HG02852 (cell line): ENCODE measurements around the gene LHX6.

Experiments used
- ATAC-seq: cut with Tn5 transposase; IDR thresholded peaks from one replicate; pipeline ENCODE4 v1.9.1; 2021; ENCODE audit warnings: mild to moderate bottlenecking, moderate library complexity; ENCODE audit not compliant: unreplicated experiment

Gene LHX6

GRCh38 chr9:122192914-122193525 is 35.7 kb downstream of the LHX6 start:
- ATAC-seq: no peak

- ATAC-seq: no peak
Observed at GRCh38 chr9:122192261-122192875, 36.4 kb downstream of the LHX6 start.

GRCh38 chr9:122191584-122191983 is 37.2 kb downstream of the LHX6 start:
- ATAC-seq: no peak

DNA sequence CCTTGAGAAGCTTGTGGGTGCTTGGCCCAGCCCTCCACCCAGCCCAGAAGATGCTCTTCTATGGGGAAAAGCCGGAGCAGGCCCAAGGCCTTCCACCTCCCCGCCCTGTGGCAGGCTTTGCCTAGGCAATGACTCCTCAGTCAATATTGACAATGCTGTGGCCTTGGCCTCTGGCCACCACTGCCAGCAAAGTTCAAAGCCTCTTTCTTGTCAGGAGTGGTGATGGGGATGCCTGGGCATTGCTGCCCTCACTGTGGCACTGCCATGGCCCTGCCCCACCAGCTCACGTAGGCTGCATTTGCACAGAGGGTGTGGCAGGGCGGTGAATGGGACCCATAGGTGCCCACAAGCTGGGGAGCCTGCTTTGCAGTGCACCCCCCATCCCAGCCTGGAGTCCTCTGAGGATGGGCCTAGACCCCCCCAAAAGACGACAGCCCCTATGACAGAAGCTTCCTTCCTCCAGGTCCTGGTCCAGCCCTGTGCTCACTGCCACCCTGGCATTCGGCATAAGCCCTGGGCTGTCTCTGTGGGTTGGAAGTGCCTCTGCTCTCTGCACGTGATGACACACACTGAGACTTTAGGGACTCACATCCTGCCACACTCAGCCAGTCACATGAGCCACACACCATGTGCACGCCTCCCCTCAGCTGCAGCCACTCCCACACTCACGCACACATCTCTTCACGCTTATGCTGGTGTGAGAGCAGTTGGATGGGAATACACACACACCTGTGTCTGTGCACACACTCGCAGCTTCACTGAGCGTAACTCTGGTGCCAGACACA is 38.0 kb downstream of the LHX6 start:
- no peak for ATAC-seq

DNA sequence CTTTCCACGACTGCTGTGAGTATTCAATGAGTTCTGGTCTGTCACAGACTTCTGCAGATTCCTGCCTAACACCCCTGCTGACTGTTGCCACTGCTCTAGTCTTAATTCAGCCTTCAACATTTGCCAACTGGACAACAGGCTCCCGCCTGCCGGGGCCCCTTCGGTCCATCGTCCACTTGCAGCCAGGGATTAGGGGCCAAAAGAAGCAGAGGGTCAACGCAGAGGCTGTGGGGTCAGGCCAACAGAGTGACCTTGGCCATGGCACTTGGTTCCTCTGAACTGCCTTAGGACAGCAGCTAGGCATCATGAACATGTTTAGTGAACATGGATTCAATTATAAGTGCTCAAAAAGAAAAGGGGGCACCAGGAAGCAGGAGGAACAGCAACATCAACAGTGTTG is 40.4 kb downstream of the LHX6 start:
- no peak for ATAC-seq

- ATAC-seq: no peak
Observed at GRCh38 chr9:122186777-122187470, 41.8 kb downstream of the LHX6 start.

- no peak for ATAC-seq
Observed at GRCh38 chr9:122186301-122186700, 42.5 kb downstream of the LHX6 start.

GRCh38 chr9:122184551-122184950 is 44.2 kb downstream of the LHX6 start:
- ATAC-seq: no peak

- ATAC-seq: no peak
Observed at GRCh38 chr9:122183501-122183900, 45.3 kb downstream of the LHX6 start.

- ATAC-seq: no peak
Observed at GRCh38 chr9:122180633-122181032, 48.1 kb downstream of the LHX6 start.

- ATAC-seq: no peak
Observed at GRCh38 chr9:122179690-122180074, 49.1 kb downstream of the LHX6 start.

DNA sequence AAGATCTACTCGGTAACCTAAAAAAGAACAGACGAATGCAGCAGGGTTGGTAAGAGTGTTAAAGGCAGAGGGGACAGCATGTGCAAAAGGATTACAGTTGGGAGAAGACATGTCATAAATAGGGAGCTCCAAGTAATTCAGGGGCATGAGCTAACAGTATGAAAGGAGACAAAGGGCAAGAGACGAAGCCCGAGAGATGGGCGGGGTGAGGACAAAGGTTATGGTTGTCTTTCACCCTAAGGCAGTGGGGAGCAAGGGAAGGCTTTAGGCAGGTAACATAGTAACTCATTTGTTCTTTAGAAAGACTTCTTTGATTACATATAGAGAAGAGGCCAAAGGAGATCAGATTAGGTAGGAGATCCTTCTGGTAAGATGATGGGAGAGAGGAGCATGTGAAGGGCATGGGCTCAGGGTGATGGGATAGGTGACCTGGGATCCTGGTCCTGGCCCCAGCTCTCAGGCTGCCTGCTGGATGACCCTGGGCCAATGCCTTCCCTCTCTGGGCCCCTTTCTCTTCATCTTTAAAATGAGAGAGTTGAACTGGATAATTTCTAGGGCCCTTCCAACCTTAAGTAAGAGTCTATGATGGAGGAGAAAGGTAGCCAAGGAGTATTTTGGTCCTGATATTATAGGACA is 49.6 kb downstream of the LHX6 start:
- ATAC-seq: no peak

DNA sequence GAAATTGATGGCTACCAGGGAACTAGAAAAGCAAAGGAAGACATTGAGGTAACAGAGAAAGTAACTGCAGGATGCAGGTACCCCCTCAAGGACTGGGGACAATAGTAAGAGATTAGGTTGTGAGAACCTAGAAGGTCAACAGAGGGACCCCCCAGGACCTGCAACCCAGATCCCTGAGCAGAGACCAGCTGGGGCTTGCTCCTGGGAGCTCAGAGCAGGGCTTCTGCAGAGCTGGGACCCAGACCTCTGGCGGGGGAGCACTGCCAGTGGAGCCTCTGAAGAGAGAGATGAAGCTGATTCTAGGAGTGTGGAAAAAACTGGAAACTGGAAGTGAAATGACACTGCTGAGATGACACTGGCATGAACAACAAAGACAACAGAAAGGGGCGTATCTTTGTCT is 51.8 kb downstream of the LHX6 start:
- ATAC-seq: no peak

DNA sequence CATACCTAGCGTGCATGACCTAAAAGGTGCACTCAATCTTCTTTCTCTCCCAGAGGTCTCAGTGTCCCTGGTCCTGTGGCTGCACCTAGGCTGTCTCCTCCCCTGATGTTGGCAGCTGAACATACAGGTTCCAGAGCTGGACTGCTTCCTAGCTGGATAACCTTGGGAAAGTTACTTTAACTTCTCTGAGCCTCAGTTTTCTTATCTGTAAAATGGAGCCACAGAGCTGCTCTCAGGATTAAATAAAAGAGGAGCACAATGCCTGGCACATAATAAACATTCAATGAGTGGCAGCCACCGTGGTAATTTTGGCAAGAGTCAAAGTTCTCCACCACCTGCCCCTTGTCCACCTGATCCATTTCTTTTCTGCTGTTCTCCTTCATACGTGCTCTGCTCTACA is 55.1 kb downstream of the LHX6 start:
- ATAC-seq: no peak

GRCh38 chr9:122172131-122172530 is 56.6 kb downstream of the LHX6 start:
- no peak for ATAC-seq

- ATAC-seq: no peak
Observed at GRCh38 chr9:122168356-122168755, 60.4 kb downstream of the LHX6 start.

DNA sequence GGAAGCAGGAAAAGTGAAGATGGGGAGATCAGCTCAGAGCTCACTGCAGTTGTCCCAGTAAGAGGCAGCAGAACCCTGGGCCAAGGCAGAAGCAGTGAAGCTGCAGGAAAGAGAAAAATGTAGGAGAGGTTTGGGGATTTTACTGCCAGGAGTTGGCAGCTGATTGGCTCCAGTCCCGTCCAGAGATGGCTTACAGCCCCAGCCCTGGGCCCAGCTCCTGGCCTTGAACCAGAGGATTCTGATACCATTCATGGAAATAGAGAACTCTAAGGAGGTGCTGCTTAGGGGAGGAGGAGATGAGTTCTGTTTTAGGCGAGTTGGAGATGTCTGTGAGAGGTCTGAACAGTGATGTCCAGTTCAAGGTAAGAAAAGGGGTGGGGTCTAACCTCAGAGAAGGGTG is 64.5 kb downstream of the LHX6 start:
- ATAC-seq: no peak

GRCh38 chr9:122162415-122162814 is 66.3 kb downstream of the LHX6 start:
- ATAC-seq: no peak

GRCh38 chr9:122159925-122160246 is 68.9 kb downstream of the LHX6 start:
- no peak for ATAC-seq

DNA sequence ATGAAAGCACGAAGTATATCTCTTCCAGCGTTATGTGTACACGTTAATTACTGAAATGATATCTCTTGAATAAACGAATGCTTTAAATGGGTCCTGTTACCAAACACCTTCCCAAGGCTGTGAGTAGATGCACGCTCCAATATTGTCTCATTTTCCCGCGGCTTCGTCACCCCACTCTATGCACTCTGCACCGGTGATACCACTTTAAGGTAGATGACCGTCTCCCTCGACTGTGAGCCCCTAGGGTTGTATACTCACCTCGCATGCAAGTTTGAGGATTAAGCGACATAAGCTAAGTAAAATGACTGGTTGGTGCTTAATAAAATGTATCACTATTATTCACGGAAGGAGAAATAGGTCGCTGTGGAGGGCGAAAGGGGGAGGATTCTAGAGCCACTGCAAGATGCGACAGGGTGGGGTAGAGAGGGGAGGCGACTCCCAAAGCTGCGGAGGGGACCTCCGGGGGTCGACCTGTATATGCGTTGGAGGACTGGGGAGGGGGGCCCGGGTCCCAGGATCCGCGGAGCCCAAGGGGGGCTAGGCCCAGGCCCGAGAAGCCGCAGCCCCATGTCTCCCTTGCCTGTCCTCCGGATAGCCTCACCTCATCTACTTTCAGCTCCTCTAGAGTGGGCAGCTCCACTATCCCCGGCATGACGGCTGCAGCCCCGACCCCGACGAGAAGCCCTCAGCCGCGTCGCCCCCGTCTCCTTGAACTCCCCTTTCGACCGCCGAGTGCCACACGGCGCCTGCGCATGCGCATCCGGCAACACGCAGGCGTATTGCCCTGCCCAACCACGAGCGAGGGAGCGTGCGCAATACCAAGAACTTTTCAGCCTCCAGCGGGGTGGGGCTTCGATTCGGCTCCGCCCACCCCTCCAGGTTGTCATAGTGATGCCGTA is 69.5 kb downstream of the LHX6 start, which contains the start of the genes MORN5 and NDUFA8:
MORN5 (plus strand) TSS at position 883 of the 899 bp plus-strand sequence. CDS start 65 bp downstream, outside the sequence.
NDUFA8 (minus strand) TSS at position 754 of the 899 bp plus-strand sequence; CDS start at position 652, 102 bp downstream.
- ATAC-seq: peak; percentile 96
